H1 (cell line): ENCODE measurements around the gene RNF224. TPM values are rescaled to one million over a fixed set of nuclear protein-coding genes. Genes with fewer than 3 reads are reported as not detected.
A peak's percentile ranks its signal among the peaks of the same experiment; 100 is the strongest.

Experiments
- CTCF ChIA-PET: fragments of 300-600 bp; sonication (Branson Sonifier 250); formaldehyde crosslinking; loops from one replicate; lab custom pipeline; 2021; ENCODE audit not compliant: partially characterized antibody; lab: Charles Lee
- POLR2A ChIA-PET: fragments of 300-600 bp; sonication (Branson Sonifier 250); formaldehyde crosslinking; loops from one replicate; lab custom pipeline; 2021; ENCODE audit warnings: inconsistent platforms; ENCODE audit not compliant: partially characterized antibody; lab: Charles Lee
- DNase-seq, 2 experiments: peaks; one replicate each; pipeline versions ENCODE4 v3.0.0 to v3.0.0-alpha.2; 2010 to 2022; ENCODE audit warnings: low spot score in 2 of 2, low read depth in 1 of 2, mixed read lengths in 1 of 2
- FAIRE-seq: peaks from 2 replicates; lab custom pipeline; 2011; peaks lifted over from hg19 to GRCh38; lab: Jason Lieb, UNC
- H2AFZ ChIP-seq: 2 replicates; pipeline ENCODE4 v1.8.1; 2012; ENCODE audit warnings: low read length, inconsistent platforms
- H2AK5ac ChIP-seq: 2 replicates; pipeline ENCODE4 v1.6.1; 2013; ENCODE audit warnings: low read depth, low read length
- H2BK120ac ChIP-seq: replicated peaks from 2 replicates; pipeline ENCODE3; 2013; ENCODE audit warnings: low read depth, low read length, inconsistent platforms
- H2BK12ac ChIP-seq: 2 replicates; pipeline ENCODE4 v1.6.1; 2013; ENCODE audit warnings: low read depth, low read length
- H2BK15ac ChIP-seq: 2 replicates; pipeline ENCODE4 v1.6.1; 2013; ENCODE audit warnings: low read length
- H2BK20ac ChIP-seq: 2 replicates; pipeline ENCODE4 v1.6.1; 2013; ENCODE audit warnings: low read length
- H2BK5ac ChIP-seq: 2 replicates; pipeline ENCODE4 v1.6.1; 2013; ENCODE audit warnings: low read depth, low read length
- H3K14ac ChIP-seq: 2 replicates; pipeline ENCODE4 v1.6.1; 2013; ENCODE audit warnings: inconsistent platforms; ENCODE audit not compliant: insufficient read length
- H3K18ac ChIP-seq: 2 replicates; pipeline ENCODE4 v1.6.1; 2013; ENCODE audit warnings: low read length; ENCODE audit errors: extremely low read depth
- H3K23ac ChIP-seq: 2 replicates; pipeline ENCODE4 v1.6.1; 2013; ENCODE audit warnings: inconsistent platforms; ENCODE audit not compliant: insufficient read length
- H3K23me2 ChIP-seq: 2 replicates; pipeline ENCODE4 v1.6.1; 2013; ENCODE audit warnings: low read depth, low read length
- H3K27ac ChIP-seq: 2 replicates; pipeline ENCODE4 v1.6.1; 2011; ENCODE audit warnings: low read depth, low read length, inconsistent platforms
- H3K27me3 ChIP-seq, 4 experiments: replicated peaks in 1 of 4; 1 replicate in 1 of 4; 2 replicates in 3 of 4; pipeline versions ENCODE4 v1.6.1 to v1.8.1; 2011 to 2013; ENCODE audit warnings: low read length in 3 of 4, mild to moderate bottlenecking in 3 of 4, inconsistent platforms in 2 of 4, mixed read lengths in 2 of 4, moderate library complexity in 1 of 4; ENCODE audit not compliant: control insufficient read depth in 3 of 4, insufficient read depth in 3 of 4; ENCODE audit errors: extremely low read depth in 1 of 4
- H3K36me3 ChIP-seq, 4 experiments: 2 replicates each; pipeline versions ENCODE4 v1.6.1 to v1.8.1; 2011 to 2013; ENCODE audit warnings: mild to moderate bottlenecking in 4 of 4, low read length in 3 of 4, moderate library complexity in 2 of 4, control low read depth in 1 of 4, inconsistent platforms in 1 of 4; ENCODE audit not compliant: insufficient read depth in 4 of 4, control insufficient read depth in 2 of 4
- H3K4ac ChIP-seq: replicated peaks from 2 replicates; pipeline ENCODE3; 2013; ENCODE audit warnings: low read length, low read depth, mixed read lengths, inconsistent platforms; ENCODE audit not compliant: insufficient read length
- H3K4me1 ChIP-seq, 4 experiments: replicated peaks in 1 of 4; 1 replicate in 1 of 4; 2 replicates in 3 of 4; pipeline versions ENCODE4 v1.6.1 to v1.8.1; 2011 to 2013; ENCODE audit warnings: low read length in 3 of 4, inconsistent platforms in 2 of 4, mixed read lengths in 1 of 4; ENCODE audit not compliant: insufficient read depth in 4 of 4, control insufficient read depth in 3 of 4
- H3K4me2 ChIP-seq, 2 experiments: 2 replicates each; pipeline versions ENCODE4 v1.6.1 to v1.8.1; 2011 to 2013; ENCODE audit warnings: low read depth in 2 of 2, low read length in 2 of 2, control low read depth in 1 of 2, inconsistent platforms in 1 of 2, mild to moderate bottlenecking in 1 of 2; ENCODE audit not compliant: insufficient read depth in 1 of 2
- H3K4me3 ChIP-seq, 4 experiments: fragments of 200-600, 300-600 bp in 1 of 4; sonication (generic), shearing (Covaris generic), sonication (Bioruptor Twin) in 1 of 4; 2 replicates each; pipeline versions ENCODE4 v1.5.1 to v1.8.1; 2011 to 2016; ENCODE audit warnings: low read length in 4 of 4, low read depth in 3 of 4, control low read depth in 2 of 4, inconsistent platforms in 2 of 4, mild to moderate bottlenecking in 2 of 4, mixed read lengths in 1 of 4, moderate library complexity in 1 of 4; ENCODE audit not compliant: insufficient read depth in 2 of 4; ENCODE audit errors: extremely low read depth in 1 of 4
- H3K56ac ChIP-seq: replicated peaks from 2 replicates; pipeline ENCODE3; 2013; ENCODE audit warnings: low read depth, mild to moderate bottlenecking, mixed read lengths, low read length, inconsistent platforms; ENCODE audit not compliant: insufficient read length
- H3K79me1 ChIP-seq: 2 replicates; pipeline ENCODE4 v1.6.1; 2013; ENCODE audit warnings: low read depth, low read length, control low read depth
- H3K79me2 ChIP-seq, 2 experiments: 2 replicates each; pipeline versions ENCODE4 v1.6.1 to v1.8.1; 2012 to 2013; ENCODE audit warnings: low read length in 2 of 2, mild to moderate bottlenecking in 2 of 2, inconsistent platforms in 1 of 2; ENCODE audit not compliant: insufficient read depth in 2 of 2, control insufficient read depth in 1 of 2
- H3K9ac ChIP-seq, 4 experiments: replicated peaks in 1 of 4; 1 replicate in 1 of 4; 2 replicates in 3 of 4; pipeline versions ENCODE4 v1.6.1 to v1.8.1; 2011 to 2013; ENCODE audit warnings: low read depth in 3 of 4, low read length in 3 of 4, control low read depth in 2 of 4, mild to moderate bottlenecking in 2 of 4, moderate library complexity in 2 of 4, inconsistent platforms in 1 of 4; ENCODE audit errors: extremely low read depth in 1 of 4
- H3K9me3 ChIP-seq, 2 experiments: 2 replicates each; pipeline versions ENCODE4 v1.6.1 to v1.8.1; 2012 to 2013; ENCODE audit warnings: mild to moderate bottlenecking in 2 of 2, moderate library complexity in 2 of 2, control low read depth in 1 of 2, inconsistent platforms in 1 of 2, low read depth in 1 of 2, low read length in 1 of 2, mixed read lengths in 1 of 2; ENCODE audit not compliant: insufficient read depth in 2 of 2
- H4K20me1 ChIP-seq, 2 experiments: replicated peaks in 1 of 2; 2 replicates each; pipeline versions ENCODE3 to v1.8.1; 2011 to 2013; ENCODE audit warnings: inconsistent platforms in 2 of 2, low read length in 2 of 2, mild to moderate bottlenecking in 1 of 2; ENCODE audit not compliant: insufficient read depth in 2 of 2, control insufficient read depth in 1 of 2
- H4K5ac ChIP-seq: 2 replicates; pipeline ENCODE4 v1.6.1; 2013; ENCODE audit warnings: low read length, low read depth, mixed read lengths, inconsistent platforms; ENCODE audit not compliant: insufficient read length
- H4K8ac ChIP-seq: 2 replicates; pipeline ENCODE4 v1.8.0; 2013; ENCODE audit warnings: mild to moderate bottlenecking, moderate library complexity, low read length, inconsistent platforms; ENCODE audit not compliant: insufficient read depth; ENCODE audit errors: extremely low read depth
- H4K91ac ChIP-seq: replicated peaks from 2 replicates; pipeline ENCODE3; 2013; ENCODE audit warnings: low read length, mixed read lengths, inconsistent platforms; ENCODE audit not compliant: insufficient read length
- EP300 ChIP-seq, 2 experiments: IDR thresholded peaks; 1 replicate in 1 of 2; 2 replicates in 1 of 2; pipeline ENCODE4 v1.6.1; 2011 to 2012; ENCODE audit warnings: low read depth in 2 of 2, low read length in 2 of 2, mild to moderate bottlenecking in 2 of 2, borderline replicate concordance in 1 of 2, inconsistent platforms in 1 of 2, moderate library complexity in 1 of 2
- FOSL1 ChIP-seq: IDR thresholded peaks from 2 replicates; pipeline ENCODE4 v1.6.1; 2011; ENCODE audit warnings: mild to moderate bottlenecking, low read depth, low read length, moderate library complexity; ENCODE audit not compliant: insufficient read depth
- JUN ChIP-seq: IDR thresholded peaks from 2 replicates; pipeline ENCODE4 v1.6.1; 2011; ENCODE audit warnings: low read depth, mild to moderate bottlenecking, improper control_type of control experiment, low read length
- JUND ChIP-seq: IDR thresholded peaks from 2 replicates; pipeline ENCODE4 v1.6.1; 2011; ENCODE audit warnings: mild to moderate bottlenecking, improper control_type of control experiment, low read length
- KDM5A ChIP-seq: fragments of 200-600 bp; IDR thresholded peaks from 2 replicates; pipeline ENCODE4 v1.7.1; 2012; ENCODE audit warnings: mild to moderate bottlenecking, low read length, inconsistent platforms, mixed read lengths
- RBBP5 ChIP-seq: IDR thresholded peaks from 2 replicates; pipeline ENCODE4 v1.7.1; 2012; ENCODE audit warnings: low read depth, mild to moderate bottlenecking, inconsistent platforms, low read length, moderate library complexity, borderline replicate concordance
- RXRA ChIP-seq: IDR thresholded peaks from 2 replicates; pipeline ENCODE4 v1.6.1; 2011; ENCODE audit warnings: low read depth, mild to moderate bottlenecking, low read length, moderate library complexity; ENCODE audit not compliant: insufficient read depth
- SIN3A ChIP-seq, 2 experiments: IDR thresholded peaks in 1 of 2; conservative IDR thresholded peaks in 1 of 2; 2 replicates each; pipeline ENCODE4 v1.6.1; 2011 to 2012; ENCODE audit warnings: low read length in 2 of 2, improper control_type of control experiment in 1 of 2, low read depth in 1 of 2, mild to moderate bottlenecking in 1 of 2
- SP4 ChIP-seq: IDR thresholded peaks from 2 replicates; pipeline ENCODE4 v1.6.1; 2012; ENCODE audit warnings: low read length, inconsistent platforms
- TCF12 ChIP-seq: IDR thresholded peaks from 2 replicates; pipeline ENCODE4 v1.6.1; 2011; ENCODE audit warnings: low read depth, mild to moderate bottlenecking, low read length
- TEAD4 ChIP-seq: IDR thresholded peaks from 2 replicates; pipeline ENCODE4 v1.6.1; 2012; ENCODE audit warnings: low read depth, low read length, inconsistent platforms, mixed read lengths
- WGBS, 2 experiments: shearing (Covaris generic) in 1 of 2; methylation state at CpG; one replicate each; pipeline versions ENCODE4 v1.1.6 to v1.1.7; 2013 to 2015; ENCODE audit warnings: low lambda C conversion rate in 2 of 2, mixed read lengths in 2 of 2, inconsistent platforms in 1 of 2, low coverage in 1 of 2, missing lambda C conversion rate in 1 of 2; ENCODE audit not compliant: insufficient replicate concordance in 2 of 2, insufficient coverage in 1 of 2, insufficient read length in 1 of 2; ENCODE audit errors: extremely low coverage in 1 of 2, missing lambda C conversion rate in 1 of 2; 5-methylcytosine and 5-hydroxymethylcytosine counted together
- polyA plus RNA-seq, 7 experiments: library from polyadenylated mRNA; depleted of rRNA in 3 of 7; stranded (reverse) in 5 of 7; unstranded in 2 of 7; fragments of >200 nt in 5 of 7; fragments of 200-250 nt in 2 of 7; gene quantifications; 1 replicate in 5 of 7; 2 replicates in 1 of 7; 4 replicates in 1 of 7; pipeline versions ENCODE4 v1.2.1 to v1.2.3, GENCODE V29; 2011 to 2013; ENCODE audit warnings: missing spikeins in 2 of 7, mixed read lengths in 2 of 7
- total RNA-seq: library from RNA; stranded (reverse); fragmentation: NEBNext Ultra II Directional; extraction: Animal tissue kit (Norgen Biotek cat#: 25700); gene quantifications from 2 replicates; pipeline ENCODE4 v1.2.1, GENCODE V29; 2021

Gene RNF224
- total and polyA plus RNA-seq, 2 of the 8 experiments (the other 6 are each of a cell fraction or from before 2014, with no cell fraction given), result 0.24 TPM; not detected in 1

GRCh38 chr9:137198051-137198901 lies 29.0 kb upstream of the RNF224 start:
- CTCF ChIA-PET, result interaction anchor here (0.6 to 14.0 kb wide), 10 partner anchors 8 to 108 kb away, joined by 3 to 204 read pairs (median 4); partner anchors contain the start of genes CYSRT1, RNF208, RNF224 and SLC34A3
- Histone ChIP-seq H2BK120ac (no peak overlapping the region), H2BK15ac (no peak overlapping the region), H3K79me1 (peaks cover 22% of the 10 kb centered on the region), H2BK5ac (no peak overlapping the region), H4K5ac (no peak overlapping the region), H3K14ac (no peak overlapping the region), H4K20me1 (peaks cover 7 to 29% of the 10 kb centered on the region in 2 experiments), H3K27ac (no peak overlapping the region)
- WGBS, 2 experiments, result 89% methylated on average over 14 of the region's 19 CpGs; no CpG with 5 or more reads in 1 of the 2 experiments
- TF ChIP-seq TCF12, result no peak
- TF ChIP-seq FOSL1, result no peak
- no peak for TF ChIP-seq SP4
- TF ChIP-seq JUN, result no peak
- TF ChIP-seq KDM5A, result no peak
- no peak for TF ChIP-seq EP300 (IDR thresholded peaks at IDR 0.05; ENCODE audit: borderline replicate concordance in 1 of 2, low read depth in 2 of 2, low read length in 2 of 2)
- no peak for TF ChIP-seq RXRA
- no peak for TF ChIP-seq SIN3A (conservative IDR thresholded peaks at IDR 0.05 in 1 of 2, IDR thresholded peaks at IDR 0.05 in 1 of 2; ENCODE audit: low read depth in 1 of 2, low read length in 2 of 2)
- no peak for TF ChIP-seq TEAD4
- TF ChIP-seq RBBP5, result no peak
- TF ChIP-seq JUND, result no peak
- TF ChIP-seq, all 59 proteins: peak for 0
- Histone ChIP-seq H3K18ac (no peak overlapping the region), H3K9ac (no peak overlapping the region), H3K79me2 (peaks cover 0 to 30% of the 10 kb centered on the region in 2 experiments; a peak in 3 of 4 replicates), H3K4ac (no peak overlapping the region), H3K27me3 (no peaks in the 10 kb centered on the region), H3K4me2 (peak overlapping the region; percentile 70 to 76; a peak in 2 of 4 replicates), H2BK20ac (no peak overlapping the region), H3K9me3 (no peaks in the 10 kb centered on the region), H4K8ac (peak overlapping the region; percentile 35; the same call in 1 of the 2 replicates), H4K91ac (no peak overlapping the region), H2AK5ac (no peak overlapping the region), H3K4me1 (peaks cover 0 to 33% (median 17%) of the 10 kb centered on the region in 4 experiments; a peak in 6 of 7 replicates), H3K56ac (no peak overlapping the region), H3K36me3 (no peaks in the 10 kb centered on the region), H3K23ac (no peak overlapping the region), H2AFZ (no peak overlapping the region), H2BK12ac (no peak overlapping the region), H3K4me3 (peak overlapping the region in 1 of 4 experiments; percentile 67; a peak in 1 of 8 replicates), H3K23me2 (peaks cover 3% of the 10 kb centered on the region; the same call in 1 of the 2 replicates)
- POLR2A ChIA-PET, result interaction anchor here (0.8 to 2.2 kb wide), 13 partner anchors 10 to 108 kb away, joined by 3 to 21 read pairs (median 4); partner anchors contain the start of genes ANAPC2, RNF208 and SSNA1
- FAIRE-seq (no peak), DNase-seq (no peak)
